ENCODE data around the gene IRF2. TPM values are rescaled to one million over a fixed set of nuclear protein-coding genes. Genes with fewer than 3 reads are reported as not detected.

IRF2 gene
- polyA plus RNA-seq, 1 donor (not counting 4 experiments of a cell fraction or from before 2014, with no cell fraction given): 23.8 TPM

GRCh38 chr4:184443318-184443717 is 31.0 kb downstream of the IRF2 start:
- Histone ChIP-seq H3K36me3 (ENCODE audit: control insufficient read depth in 2 of 2, extremely low read depth in 1 of 2, insufficient read depth in 2 of 2, low read length in 2 of 2) (no peaks in the 10 kb centered on the region), H3K9me3 (ENCODE audit: control insufficient read depth, low read depth, low read length) (no peaks in the 10 kb centered on the region), H3K27ac (ENCODE audit: control insufficient read depth, insufficient read depth, low read length) (no peak overlapping the region), H3K9ac (ENCODE audit: control insufficient read depth, extremely low read depth, insufficient read depth, low read length) (no peak overlapping the region), H3K4me2 (ENCODE audit: control insufficient read depth, extremely low read depth, insufficient read depth, low read depth, low read length) (no peak overlapping the region), H3K79me2 (ENCODE audit: control insufficient read depth, insufficient read depth, low read length) (peaks cover 72% of the 10 kb centered on the region), H3K9me1 (ENCODE audit: control insufficient read depth, extremely low read depth, insufficient read depth, low read length) (peaks cover 2% of the 10 kb centered on the region), H4K20me1 (ENCODE audit: control insufficient read depth, extremely low read depth, insufficient read depth, low read length) (no peaks in the 10 kb centered on the region), H3K4me1 (ENCODE audit: control insufficient read depth, extremely low read depth, insufficient read depth, low read length) (no peaks in the 10 kb centered on the region), H3K4me3 (ENCODE audit: control insufficient read depth in 2 of 3, extremely low read depth in 1 of 3, insufficient read depth in 2 of 3, low read depth in 1 of 3, low read length in 3 of 3) (no peak overlapping the region), H3K27me3 (ENCODE audit: control insufficient read depth, extremely low read depth, insufficient read depth, low read length) (no peaks in the 10 kb centered on the region), H2AFZ (ENCODE audit: control insufficient read depth, low read length) (no peak overlapping the region)
- peak; percentile 13 for FAIRE-seq
- no peak for DNase-seq (ENCODE audit: low read depth, low spot score)
- no peak for TF ChIP-seq EZH2 (IDR thresholded peaks at IDR 0.05; ENCODE audit: low read length)
- no peak for TF ChIP-seq CTCF (optimal IDR thresholded peaks at IDR 0.05 in 1 of 3, IDR thresholded peaks at IDR 0.05 in 1 of 3, conservative IDR thresholded peaks at IDR 0.05 in 1 of 3; ENCODE audit: extremely low read depth in 1 of 3, insufficient read depth in 2 of 3, low read length in 3 of 3)
- dilution Hi-C loops (cut with MboI; ENCODE audit: extremely low pct_ligation_motif_present, low sequenced_read_pairs): no loop called here

GRCh38 chr4:184442314-184442635 is 32.1 kb downstream of the IRF2 start:
- Histone ChIP-seq H3K4me1 (ENCODE audit: control insufficient read depth, extremely low read depth, insufficient read depth, low read length) (no peaks in the 10 kb centered on the region), H3K4me2 (ENCODE audit: control insufficient read depth, extremely low read depth, insufficient read depth, low read depth, low read length) (no peak overlapping the region), H3K27me3 (ENCODE audit: control insufficient read depth, extremely low read depth, insufficient read depth, low read length) (no peaks in the 10 kb centered on the region), H3K9me3 (ENCODE audit: control insufficient read depth, low read depth, low read length) (no peaks in the 10 kb centered on the region), H2AFZ (ENCODE audit: control insufficient read depth, low read length) (no peak overlapping the region), H3K9ac (ENCODE audit: control insufficient read depth, extremely low read depth, insufficient read depth, low read length) (no peak overlapping the region), H4K20me1 (ENCODE audit: control insufficient read depth, extremely low read depth, insufficient read depth, low read length) (no peaks in the 10 kb centered on the region), H3K27ac (ENCODE audit: control insufficient read depth, insufficient read depth, low read length) (no peak overlapping the region), H3K36me3 (ENCODE audit: control insufficient read depth in 2 of 2, extremely low read depth in 1 of 2, insufficient read depth in 2 of 2, low read length in 2 of 2) (no peaks in the 10 kb centered on the region), H3K4me3 (ENCODE audit: control insufficient read depth in 2 of 3, extremely low read depth in 1 of 3, insufficient read depth in 2 of 3, low read depth in 1 of 3, low read length in 3 of 3) (no peak overlapping the region), H3K79me2 (ENCODE audit: control insufficient read depth, insufficient read depth, low read length) (peaks cover 71% of the 10 kb centered on the region), H3K9me1 (ENCODE audit: control insufficient read depth, extremely low read depth, insufficient read depth, low read length) (peaks cover 2% of the 10 kb centered on the region)
- dilution Hi-C loops (cut with MboI; ENCODE audit: extremely low pct_ligation_motif_present, low sequenced_read_pairs): no loop called here
- no peak for TF ChIP-seq CTCF (optimal IDR thresholded peaks at IDR 0.05 in 1 of 3, IDR thresholded peaks at IDR 0.05 in 1 of 3, conservative IDR thresholded peaks at IDR 0.05 in 1 of 3; ENCODE audit: extremely low read depth in 1 of 3, insufficient read depth in 2 of 3, low read length in 3 of 3)
- no peak for TF ChIP-seq EZH2 (IDR thresholded peaks at IDR 0.05; ENCODE audit: low read length)
- FAIRE-seq (no peak), DNase-seq (ENCODE audit: low read depth, low spot score) (no peak)
